CD4-positive, alpha-beta T cell treated with Interleukin-15 for 1 hour (primary cell): Measurements from ENCODE around the gene KCMF1.
"Not testable (repeated sequence)": the region's sequence is repeated elsewhere in the genome, so short reads cannot be mapped to it uniquely, and the experiment has no call there.

Experiments used
- DNase-seq: peaks from one replicate; pipeline ENCODE4 v3.0.0-alpha.2; 2020

The KCMF1 gene

DNA sequence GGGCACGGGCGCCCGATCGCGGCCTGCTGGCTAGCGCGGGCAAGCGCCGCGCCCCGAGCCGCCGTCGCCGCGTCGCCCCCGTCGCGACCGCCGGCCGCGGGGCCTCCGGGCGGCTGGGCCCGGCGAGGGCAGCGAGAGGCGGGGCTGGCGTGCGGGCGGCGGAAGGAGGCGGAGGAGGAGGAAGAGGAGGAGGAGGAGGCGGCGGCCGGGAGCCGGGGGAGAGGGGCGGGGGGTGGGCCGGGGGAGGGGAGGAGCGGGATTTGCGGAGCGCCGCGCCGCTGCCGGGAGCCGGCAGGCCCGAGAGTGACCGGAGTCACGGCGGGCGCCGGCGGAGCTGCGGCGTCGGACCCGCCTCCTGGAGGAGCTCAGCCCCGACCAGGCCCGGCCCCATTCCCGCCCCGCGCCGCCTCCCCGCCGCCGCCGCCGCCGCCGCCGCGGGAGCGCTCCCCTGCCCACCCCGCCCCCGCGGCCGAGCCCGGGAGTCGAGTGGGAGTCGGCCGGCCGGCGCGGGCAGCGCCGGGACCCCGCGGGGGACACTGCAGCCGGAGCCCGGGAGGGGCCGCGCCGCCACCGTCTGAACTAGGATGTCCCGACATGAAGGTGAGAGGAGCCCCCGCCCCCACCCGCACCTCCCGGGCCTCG is at the start of gene KCMF1:
TSS of gene KCMF1 (plus strand) at position 294 of the 642 bp plus-strand sequence. CDS start at position 585, 291 bp downstream.
- DNase-seq: peak; percentile 72

DNA sequence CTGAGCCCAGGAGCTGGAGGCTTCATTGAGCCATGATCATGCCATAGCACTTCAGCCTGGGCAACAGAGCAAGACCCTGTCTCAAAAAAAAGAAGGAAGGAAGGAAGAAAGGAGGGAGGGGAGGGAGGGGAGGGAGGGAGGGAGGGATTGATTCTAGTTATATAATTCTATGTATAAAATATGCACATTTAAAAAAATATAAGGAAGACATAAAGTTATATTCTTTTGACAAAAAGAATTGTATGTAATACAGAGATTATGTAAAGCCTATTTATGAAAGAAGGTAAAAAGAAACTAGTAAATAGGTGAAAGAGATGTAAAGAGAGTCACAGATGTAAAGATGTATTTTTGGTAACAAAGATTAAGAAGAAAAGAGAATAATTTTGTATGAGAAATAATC is 48.0 kb upstream of the KCMF1 start:
- DNase-seq: no peak

DNA sequence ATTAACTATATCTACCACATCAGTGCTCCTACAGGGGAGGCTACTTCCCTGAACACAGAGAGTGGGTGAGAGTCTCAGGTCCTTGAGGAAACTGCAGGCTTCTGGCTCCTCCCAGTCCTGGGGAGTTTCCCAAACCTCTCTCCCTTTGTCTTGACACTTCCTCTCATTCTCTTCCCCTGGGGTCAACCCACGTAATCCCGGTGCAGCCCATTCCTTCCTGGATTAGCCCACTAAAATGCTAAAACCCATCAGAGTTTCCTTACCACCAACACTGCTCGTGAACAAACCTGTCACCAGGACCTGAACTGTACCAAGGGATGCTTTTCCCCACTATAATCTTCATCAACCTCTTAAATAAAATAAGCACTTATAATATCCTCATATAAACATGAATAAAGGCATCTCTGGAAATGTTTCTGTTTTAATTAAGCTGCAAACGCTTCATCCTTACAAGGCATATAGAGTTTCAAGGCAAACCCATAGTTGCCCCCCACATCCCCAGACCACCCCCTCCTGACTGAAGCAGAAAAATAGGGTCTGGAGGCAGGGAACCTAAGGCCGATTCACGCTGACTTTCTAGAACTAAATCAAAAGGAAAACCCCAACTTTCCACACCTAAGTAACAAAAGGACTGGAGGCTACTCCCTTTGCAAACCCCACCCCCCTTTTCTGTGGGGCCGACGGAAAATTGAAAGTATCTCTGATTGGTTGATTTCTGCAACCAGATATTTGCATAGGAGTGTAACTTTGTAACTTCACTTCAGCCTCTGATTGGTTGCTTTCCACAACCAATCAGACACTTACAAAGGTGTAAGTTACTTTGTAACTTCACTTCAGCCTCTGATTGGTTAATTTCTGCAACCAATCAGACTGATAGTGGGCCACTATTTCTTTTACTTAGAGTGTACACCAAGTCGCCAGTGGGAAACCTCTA is 46.5 kb upstream of the KCMF1 start:
- peak; percentile 62 for DNase-seq

DNA sequence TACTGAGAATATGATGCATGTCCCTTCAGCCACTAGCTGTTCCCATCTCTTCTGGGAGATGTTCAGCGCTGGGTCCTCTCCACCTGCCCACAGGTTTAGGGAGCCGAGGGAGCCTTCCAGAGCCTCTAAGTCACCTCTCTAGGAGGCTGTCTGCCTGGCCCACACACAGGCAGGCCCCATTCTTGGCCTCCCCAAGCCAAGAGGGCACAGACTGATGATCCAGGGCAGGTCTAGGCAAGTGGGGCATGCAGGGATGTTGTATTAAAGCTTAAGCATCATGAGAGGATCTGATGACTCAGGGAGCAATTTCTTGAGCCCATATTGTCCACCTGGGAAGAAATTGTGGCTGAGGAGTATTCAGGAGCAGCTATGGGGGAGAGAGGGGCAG is 45.6 kb upstream of the KCMF1 start:
- DNase-seq: no peak

DNA sequence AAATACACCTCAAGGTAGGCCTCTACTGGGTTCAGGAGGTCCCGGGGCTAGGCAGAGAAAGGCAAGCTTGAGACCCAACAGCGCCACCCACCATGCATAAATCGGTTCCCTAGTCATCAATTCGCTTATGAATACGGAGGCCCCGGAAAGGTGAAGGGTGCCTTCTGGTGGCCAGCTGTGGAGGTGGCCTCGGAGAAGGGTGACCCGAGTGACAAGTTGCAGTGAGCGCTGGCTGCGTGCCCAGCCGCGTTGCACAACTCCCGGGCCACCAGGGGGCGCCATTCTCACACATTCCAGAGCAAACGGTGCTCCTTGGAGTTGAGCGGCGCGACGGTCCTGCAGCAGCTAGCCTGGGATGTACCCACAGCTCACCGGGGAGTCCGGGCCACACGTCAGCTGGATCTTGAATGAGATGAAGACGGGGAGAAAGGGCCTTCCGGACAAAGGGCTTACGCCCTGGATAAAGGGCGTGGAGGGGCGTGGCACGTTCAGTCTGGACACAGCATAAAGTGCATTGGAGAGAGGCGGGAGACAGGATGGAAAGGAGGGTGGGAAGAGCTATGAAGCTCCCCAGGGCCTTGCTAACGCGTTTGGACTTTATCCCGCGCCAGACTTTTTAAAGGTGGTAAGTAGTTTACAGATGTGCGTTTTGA is 45.1 kb upstream of the KCMF1 start:
- DNase-seq: peak; percentile 95

DNA sequence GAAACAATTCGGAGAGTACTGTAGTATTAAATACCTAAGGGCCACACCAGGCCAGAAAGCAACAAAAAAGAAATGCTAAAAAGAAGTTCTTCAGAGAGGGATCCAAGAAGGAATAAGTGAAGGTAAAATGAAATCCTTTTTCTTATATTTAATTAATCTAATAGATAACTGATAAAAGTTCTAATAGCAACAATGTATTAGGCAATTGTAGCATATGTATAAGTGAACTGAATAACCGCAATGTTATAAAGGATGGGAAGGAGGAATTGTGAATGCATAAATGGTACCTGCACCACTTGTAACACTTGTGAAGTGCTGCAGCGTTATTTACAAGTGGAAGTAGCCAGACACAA is 43.7 kb upstream of the KCMF1 start:
- no peak for DNase-seq

DNA sequence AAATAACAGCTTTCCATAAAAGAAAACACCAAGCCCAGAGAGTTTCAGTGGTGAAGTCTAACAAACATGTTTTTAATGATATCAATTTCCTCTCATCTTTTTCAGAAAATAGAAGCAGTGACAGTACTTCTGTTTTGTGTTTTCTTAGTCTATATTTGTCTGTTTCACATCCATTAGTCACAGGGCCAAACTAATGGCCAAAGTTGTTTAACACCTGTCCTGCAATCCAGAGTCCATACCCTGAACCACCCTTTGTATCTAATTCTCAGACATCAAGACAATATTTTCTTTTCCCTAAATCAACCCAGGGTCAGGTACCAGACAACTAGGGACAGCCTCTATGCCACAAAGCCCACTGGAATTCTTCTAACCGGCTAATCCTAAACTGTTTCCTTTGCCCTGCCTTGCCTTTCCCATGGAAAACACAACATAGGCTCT is 39.6 kb upstream of the KCMF1 start:
- DNase-seq: no peak

DNA sequence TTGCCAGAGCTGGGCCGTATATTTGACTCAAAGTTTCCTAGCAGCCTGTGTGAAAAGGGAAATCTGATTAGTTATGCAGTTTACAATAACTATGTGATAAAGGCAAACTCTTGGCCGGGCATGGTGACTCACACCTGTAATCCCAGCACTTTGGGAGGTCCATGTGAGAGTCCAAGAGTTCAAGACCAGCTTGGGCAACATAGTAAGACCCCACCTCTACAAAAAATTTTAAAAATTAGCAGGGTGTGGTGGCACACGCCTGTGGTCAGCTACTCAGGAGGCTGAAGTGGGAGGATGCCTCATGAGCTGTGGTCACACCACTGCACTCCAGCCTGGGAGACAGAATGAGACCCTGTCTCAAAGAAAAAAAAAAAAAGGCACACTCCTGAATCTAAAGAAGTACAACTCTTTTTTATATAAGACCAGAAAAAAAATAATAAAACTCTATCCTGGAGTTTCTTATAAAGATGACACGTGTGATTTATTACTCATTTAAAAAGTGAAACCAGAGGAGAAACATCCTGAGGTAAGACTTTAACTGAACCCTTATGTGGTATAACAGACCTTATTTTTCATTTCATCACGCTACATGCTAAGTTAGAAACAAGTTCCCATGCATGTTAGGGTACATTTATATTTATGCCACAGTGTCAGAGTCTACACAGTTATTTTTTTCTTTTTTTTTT is 32.6 kb upstream of the KCMF1 start:
- DNase-seq: no peak

DNA sequence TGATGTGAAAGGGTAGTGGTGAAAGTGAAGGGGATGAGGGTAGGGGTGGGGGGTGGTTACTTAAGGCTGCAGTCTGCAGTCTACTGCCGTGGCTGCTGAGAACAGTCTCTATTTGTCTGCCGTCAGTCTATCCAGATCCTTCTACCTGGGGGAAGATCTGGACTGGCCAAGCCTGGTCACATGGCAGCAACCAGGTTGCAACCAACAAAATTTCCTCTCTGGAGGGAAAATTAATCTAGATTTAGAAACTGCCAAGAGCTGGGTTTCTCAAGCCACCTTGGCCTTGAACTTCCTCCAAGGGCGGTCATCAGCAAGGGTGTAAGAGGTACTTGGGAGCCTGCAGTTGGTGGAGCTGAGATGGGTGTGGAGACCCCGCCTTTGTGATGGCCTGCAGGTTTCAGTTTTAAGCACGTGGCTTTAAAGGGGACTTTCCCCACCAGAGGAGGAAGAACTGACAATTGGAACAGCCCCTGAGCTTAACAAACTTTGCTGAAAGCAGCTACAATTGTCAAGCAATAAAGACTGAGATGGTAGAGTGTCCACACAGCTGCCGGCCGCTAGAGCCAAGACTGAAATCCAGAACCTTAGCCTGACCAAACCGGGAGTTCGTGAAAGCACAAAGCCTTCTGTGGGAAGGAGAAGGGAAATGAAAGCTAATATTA is 31.4 kb upstream of the KCMF1 start:
- peak; percentile 89 for DNase-seq

DNA sequence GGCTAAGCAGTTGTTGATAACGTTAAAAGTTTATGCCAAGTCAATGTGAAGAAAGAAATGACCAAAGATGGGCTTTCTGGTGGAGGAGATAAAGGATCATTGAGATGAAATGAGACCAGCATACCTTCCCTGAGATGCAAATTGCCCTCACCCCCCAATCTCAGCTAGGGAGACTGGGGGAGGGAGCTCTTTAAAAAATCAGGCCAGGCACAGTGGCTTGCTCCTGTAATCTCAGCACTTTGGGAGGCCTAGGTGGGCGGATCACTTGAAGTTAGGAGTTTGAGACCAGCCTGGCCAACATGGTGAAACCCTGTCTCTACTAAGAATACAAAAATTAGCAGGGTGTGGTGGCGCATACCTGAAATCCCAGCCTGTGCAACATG is 30.9 kb upstream of the KCMF1 start:
- DNase-seq: no peak

DNA sequence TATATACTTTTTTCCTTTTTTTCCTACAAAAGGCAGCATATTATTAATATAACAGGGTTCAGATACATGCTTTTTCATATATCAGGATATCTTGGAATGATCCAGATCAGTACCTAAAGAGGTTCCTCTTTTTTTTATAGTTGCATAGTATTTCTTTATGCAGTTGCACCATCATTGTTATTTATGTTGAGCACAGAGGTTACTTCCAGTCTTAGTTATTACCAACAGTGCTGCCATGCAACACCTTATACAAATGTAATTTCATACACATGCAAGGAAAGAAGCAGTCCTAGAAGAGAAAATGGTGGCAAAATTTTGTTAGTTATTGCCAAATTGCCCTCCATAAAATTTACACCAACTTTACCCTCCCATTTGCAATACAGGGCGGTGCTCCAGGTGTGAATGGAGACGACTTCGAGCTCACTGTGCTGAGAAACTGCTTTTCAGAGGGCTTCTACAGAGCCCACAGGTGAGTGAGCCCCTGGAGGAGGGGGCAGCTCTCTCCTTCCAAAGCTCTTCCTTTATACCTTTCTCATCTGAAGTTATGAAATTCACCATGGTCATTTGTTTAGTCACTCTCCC is 30.0 kb upstream of the KCMF1 start:
- no peak for DNase-seq

DNA sequence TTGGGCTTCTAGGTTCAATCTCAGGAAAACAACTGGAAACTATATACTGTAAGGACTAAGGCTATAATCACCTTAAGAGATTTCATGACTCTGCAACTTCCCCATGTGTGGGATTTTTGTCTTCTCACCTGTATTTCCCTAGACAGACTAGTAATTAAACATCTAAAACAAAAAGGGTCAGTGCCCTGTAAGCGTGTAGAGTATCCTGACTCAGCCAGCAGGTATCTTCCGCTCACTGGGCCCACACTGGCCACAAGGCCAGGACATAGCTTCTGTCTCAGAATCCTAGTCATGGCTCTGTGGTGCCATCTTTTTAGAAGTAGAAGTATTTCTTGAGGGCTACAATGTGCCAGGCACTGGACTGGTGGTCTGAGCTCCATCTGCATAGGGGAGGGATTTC is 28.8 kb upstream of the KCMF1 start:
- DNase-seq: no peak

DNA sequence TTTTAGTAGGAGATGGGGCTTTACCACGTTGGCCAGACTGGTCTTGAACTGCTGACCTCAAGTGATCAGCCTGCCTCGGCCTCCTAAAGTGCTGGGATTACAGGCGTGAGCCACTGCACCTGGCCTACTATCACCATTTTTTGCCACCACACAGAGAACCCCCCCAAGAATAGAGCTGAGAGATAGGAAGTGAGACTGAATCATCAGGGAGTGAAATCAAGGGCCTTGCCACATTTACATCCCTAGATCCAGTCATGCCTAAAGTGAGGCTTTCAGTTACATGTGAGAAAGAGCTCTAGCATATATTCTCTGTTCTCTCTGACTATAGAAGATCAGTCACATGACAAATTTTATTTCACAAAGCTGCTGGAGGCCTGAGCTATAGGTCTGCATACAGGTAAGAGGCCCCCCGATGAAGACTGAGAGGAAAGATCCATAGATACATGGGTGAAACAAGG is 28.0 kb upstream of the KCMF1 start:
- no peak for DNase-seq

DNA sequence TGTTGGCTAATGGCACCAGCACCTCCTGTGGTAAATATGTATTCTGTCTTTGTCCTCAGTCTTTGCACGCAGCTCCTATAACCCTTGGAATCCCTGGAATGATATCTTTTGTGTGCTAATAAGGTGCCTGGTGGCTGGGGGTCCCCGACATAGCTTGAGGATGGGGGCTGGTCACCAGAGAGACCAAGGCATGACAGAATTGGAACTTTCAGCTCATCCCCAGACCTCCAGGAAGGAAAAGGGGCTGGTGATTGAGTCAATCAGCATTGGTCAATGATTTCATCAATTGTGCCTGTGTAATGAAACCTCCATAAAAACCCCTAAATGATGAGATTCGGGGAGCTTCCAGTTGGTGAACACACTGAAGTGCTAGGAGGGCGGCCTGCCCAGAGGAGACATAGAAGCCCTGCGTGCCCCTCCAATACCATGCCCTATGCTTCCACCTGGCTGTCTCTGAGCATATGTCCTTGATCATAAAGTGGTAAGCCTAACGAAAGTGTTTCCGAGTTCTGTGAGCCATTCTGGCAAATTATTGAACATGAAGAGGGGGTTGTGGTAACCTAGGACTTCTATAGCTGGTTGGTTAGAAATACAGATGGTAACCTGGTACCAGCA is 26.6 kb upstream of the KCMF1 start:
- no peak for DNase-seq

DNA sequence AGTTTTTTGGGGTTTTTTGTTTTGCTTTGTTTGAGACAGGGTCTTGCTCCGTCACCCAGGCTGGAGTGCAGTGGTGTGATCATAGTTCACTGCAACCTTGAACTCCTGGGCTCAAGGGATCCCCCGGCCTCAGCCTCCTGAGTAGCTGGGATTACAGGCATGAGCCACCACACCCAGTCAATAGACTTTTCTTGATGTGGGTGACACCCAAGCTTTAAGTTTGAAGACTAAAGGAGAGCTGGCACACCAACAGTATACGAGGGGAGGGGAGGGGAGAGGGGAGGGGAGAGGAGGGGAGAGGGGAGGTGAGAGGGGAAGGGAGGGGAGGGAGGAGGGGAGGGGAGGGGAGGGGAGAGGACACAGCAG is 25.1 kb upstream of the KCMF1 start:
- DNase-seq: not testable (repeated sequence)

DNA sequence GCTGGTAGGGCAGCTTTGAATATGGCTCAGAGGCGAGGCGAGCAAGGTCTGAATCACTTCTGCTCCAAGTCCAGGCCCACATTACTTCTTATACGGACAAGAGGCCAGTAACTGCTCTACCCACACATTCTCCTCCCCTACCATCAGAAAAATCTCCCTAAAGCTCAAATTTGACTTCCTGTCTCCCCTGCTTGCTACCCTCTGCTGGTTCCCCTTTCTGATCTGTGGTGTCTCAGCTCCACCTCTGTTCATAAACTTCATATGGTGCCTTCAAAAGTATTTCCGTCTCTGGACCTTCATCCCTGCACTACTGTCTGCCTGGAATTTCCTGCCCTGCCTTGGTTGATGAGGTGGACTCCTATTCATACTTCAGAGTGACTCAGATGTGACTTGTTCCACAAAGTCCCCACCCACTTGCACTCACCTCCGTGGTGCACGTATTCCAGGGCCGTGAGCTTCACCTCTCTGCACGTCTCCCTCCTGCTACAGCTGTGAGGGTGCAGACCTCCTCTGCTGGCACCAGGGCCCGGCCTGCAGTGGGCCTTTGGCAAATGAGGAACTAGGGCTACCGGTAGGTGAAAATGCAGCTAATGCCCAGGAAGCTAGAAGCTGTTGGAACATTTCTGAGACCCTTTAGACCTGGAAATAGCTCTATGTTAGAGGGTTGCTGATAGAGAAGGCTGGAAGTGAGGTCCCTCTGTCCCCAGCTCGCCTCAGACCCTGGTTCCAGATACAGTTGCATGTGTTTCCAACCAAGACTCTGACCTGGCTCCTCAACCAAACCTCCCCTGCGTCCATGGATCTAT is 24.6 kb upstream of the KCMF1 start:
- peak; percentile 57 for DNase-seq

DNA sequence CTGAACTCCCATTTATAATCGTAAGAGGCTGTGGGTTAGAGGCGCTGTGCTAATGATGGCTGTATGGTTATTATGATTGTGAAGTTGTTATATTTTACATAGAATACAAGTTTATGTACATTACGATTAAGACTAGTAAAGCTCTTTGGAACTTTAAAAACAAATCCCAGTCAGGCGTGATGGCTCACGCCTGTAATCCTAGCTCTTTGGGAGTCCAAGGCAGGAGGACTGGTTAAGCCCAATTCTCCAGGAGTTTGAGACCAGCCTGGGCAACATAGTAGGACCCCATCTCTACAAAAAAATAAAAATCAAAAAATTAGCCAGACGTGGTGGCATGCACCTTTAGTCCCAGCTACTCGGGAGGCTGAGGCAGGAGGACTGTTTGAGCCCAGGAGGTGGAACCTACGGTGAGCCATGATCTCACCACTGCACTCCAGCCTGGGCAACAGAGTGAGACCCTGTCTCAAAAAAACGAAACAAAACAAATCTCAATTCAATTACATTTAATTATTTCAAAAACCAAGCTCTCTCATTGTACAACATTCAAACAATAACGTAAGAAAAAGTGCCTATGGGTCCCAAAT is 23.9 kb upstream of the KCMF1 start:
- DNase-seq: no peak

DNA sequence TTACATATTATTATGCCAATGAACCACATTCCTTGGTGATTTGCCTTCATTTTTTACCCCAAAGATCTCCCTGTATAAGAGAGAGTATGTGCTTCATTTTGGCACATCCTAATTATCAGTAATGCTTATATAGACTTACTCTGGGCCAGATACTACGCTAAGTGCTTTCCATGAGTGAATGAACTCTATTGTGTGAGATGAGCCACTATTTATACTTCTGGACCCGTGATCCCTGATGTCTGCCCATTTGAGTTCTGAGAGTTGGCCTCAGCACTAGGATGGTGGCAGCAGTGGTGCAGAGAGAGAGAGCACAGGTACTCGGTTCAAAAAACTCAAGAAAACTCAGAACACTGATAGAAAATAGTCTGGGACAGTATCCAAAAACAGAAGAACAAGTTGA is 17.4 kb upstream of the KCMF1 start:
- DNase-seq: no peak

DNA sequence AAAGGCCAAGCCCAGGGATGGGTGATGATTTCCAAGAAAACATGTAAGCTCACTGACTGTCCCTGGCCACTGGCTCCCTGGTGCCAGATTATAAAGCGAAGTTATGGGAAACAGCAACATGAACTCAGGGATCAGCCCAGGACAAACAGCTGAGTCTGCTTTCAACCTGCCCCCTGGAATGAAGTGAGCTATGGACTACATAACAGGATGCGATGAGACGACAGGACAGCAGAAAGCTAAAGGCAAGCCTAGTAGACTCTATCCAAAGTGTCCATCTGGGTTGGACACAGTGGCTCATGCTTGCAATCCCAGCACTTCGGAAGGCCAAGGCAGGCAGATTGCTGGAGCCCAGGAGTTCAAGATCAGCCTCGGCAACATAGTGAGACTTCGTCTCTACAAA is 16.6 kb upstream of the KCMF1 start:
- no peak for DNase-seq
